Measurements from ENCODE around the gene ITGAD. TPM values are rescaled to one million over a fixed set of nuclear protein-coding genes. Genes with fewer than 3 reads are reported as not detected.

The ITGAD gene
- total and polyA plus RNA-seq, 2 donors = 0.28 to 0.78 TPM

DNA sequence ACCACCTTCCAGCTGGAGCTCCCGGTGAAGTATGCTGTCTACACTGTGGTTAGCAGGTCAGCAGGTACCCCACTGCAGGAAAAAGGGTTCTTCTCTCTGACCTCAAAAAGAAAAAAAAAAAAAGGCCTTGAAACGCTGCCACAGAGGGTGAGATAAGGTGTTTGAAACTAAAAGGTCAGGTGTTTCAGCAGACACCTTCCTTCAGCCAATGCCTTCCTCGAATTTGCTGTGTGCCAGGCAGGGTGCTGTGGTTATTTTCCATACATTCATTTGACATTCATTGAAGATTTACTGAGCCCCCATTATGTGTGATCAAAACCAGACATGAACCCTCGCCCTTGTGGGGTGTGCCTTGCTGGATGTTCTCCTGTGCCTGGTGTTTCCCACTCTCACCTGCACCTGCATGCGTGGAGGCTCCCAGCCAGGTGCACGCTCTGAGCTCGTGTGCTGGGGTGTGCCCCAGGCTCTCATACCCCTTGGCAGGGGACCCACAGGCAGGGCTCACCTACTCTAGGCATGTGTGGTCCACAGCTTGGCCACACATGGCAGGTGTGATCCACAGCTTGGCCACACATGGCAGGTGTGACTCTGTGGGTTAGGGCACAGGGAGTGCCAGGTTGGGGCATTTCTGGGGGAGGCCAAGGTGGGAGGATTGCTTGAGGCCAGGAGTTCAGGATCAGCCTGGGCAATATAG lies 15.8 kb upstream of the ITGAD start:
- H3K4me3 ChIP-seq (ENCODE audit: low read length in 2 of 2) = no peak overlapping the region
- no peak for DNase-seq (ENCODE audit: low read depth in 6 of 9, low spot score in 9 of 9)
- H3K27ac ChIP-seq (ENCODE audit: low read depth in 1 of 2, low read length in 1 of 2) = no peak overlapping the region
- no peaks in the 10 kb centered on the region for H3K9me3 ChIP-seq (ENCODE audit: control insufficient read depth in 2 of 2, insufficient read depth in 1 of 2, low read length in 1 of 2)
- 74% methylated on average over 7 of the region's 7 CpGs for WGBS
- no peaks in the 10 kb centered on the region for H3K27me3 ChIP-seq (ENCODE audit: control insufficient read depth in 2 of 2, insufficient read depth in 1 of 2, low read length in 1 of 2)
- H3K4me1 ChIP-seq (ENCODE audit: control insufficient read depth in 2 of 2, insufficient read depth in 2 of 2, low read length in 2 of 2) = no peaks in the 10 kb centered on the region
- no peaks in the 10 kb centered on the region for H3K36me3 ChIP-seq (ENCODE audit: control insufficient read depth in 2 of 2, insufficient read depth in 2 of 2, low read length in 1 of 2)

DNA sequence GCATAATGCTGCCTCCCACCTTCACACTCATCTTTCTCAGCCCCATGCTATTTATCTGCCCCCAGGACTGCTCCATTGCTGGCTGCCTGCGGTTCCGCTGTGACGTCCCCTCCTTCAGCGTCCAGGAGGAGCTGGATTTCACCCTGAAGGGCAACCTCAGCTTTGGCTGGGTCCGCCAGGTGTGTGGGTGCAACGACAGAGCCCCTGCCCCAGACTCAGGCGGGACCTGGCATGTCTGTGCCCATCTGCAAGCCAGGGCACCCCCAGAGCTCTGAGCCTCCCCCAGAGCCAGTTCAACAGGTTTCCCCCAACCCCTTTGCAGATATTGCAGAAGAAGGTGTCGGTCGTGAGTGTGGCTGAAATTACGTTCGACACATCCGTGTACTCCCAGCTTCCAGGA lies 12.9 kb upstream of the ITGAD start:
- H3K4me3 ChIP-seq (ENCODE audit: low read length in 2 of 2) = no peak overlapping the region
- H3K36me3 ChIP-seq (ENCODE audit: control insufficient read depth in 2 of 2, insufficient read depth in 2 of 2, low read length in 1 of 2) = no peaks in the 10 kb centered on the region
- H3K4me1 ChIP-seq (ENCODE audit: control insufficient read depth in 2 of 2, insufficient read depth in 2 of 2, low read length in 2 of 2) = no peaks in the 10 kb centered on the region
- DNase-seq (ENCODE audit: low read depth in 6 of 9, low spot score in 9 of 9) = no peak
- H3K27me3 ChIP-seq (ENCODE audit: control insufficient read depth in 2 of 2, insufficient read depth in 1 of 2, low read length in 1 of 2) = no peaks in the 10 kb centered on the region
- H3K9me3 ChIP-seq (ENCODE audit: control insufficient read depth in 2 of 2, insufficient read depth in 1 of 2, low read length in 1 of 2) = no peaks in the 10 kb centered on the region
- WGBS = 95% methylated on average over 12 of the region's 12 CpGs
- no peak overlapping the region for H3K27ac ChIP-seq (ENCODE audit: low read depth in 1 of 2, low read length in 1 of 2)

DNA sequence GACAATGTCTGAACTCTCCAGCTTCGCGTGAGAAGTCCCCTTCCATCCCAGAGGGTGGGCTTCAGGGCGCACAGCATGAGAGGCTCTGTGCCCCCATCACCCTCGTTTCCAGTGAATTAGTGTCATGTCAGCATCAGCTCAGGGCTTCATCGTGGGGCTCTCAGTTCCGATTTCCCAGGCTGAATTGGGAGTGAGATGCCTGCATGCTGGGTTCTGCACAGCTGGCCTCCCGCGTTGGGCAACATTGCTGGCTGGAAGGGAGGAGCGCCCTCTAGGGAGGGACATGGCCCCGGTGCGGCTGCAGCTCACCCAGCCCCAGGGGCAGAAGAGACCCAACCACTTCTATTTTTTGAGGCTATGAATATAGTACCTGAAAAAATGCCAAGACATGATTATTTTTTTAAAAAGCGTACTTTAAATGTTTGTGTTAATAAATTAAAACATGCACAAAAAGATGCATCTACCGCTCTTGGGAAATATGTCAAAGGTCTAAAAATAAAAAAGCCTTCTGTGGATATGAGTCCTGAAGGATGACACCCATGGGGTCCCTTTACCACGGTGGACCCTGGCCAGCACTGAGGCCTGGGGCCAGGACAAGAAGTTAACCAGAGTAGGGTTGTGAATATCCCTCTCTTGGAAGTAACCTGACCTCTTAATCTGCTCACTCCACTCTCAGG lies 10.5 kb upstream of the ITGAD start:
- WGBS = 35% methylated on average over 14 of the region's 14 CpGs
- DNase-seq (ENCODE audit: low read depth in 6 of 9, low spot score in 9 of 9) = peak in 7 of 9 donors; percentile 30 to 68 (median 42)
- no peaks in the 10 kb centered on the region for H3K4me1 ChIP-seq (ENCODE audit: control insufficient read depth in 2 of 2, insufficient read depth in 2 of 2, low read length in 2 of 2)

DNA sequence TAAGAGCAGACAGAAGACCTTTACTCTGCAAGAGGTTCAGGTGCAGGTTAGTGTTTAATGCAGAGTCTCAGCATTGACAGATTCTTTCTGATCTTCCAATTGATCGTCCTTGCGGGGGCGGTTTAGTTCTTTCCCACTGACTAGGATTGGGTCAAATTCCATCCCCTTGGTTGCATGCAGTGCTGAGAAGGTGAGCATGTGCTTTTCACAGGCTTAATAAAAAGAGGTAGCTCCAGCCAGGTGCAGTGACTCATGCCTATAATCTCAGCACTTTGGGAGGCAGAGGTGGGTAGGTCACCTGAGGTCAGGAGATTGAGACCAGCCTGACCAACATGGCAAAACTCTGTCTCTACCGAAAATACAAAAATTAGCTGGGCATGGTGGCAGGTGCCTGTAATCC lies 7.5 kb upstream of the ITGAD start:
- H3K4me1 ChIP-seq (ENCODE audit: control insufficient read depth in 2 of 2, insufficient read depth in 2 of 2, low read length in 2 of 2) = no peaks in the 10 kb centered on the region
- WGBS = 96% methylated on average over 4 of the region's 4 CpGs
- no peak overlapping the region for H3K4me3 ChIP-seq (ENCODE audit: low read length in 2 of 2)
- no peak overlapping the region for H3K27ac ChIP-seq (ENCODE audit: low read depth in 1 of 2, low read length in 1 of 2)
- no peaks in the 10 kb centered on the region for H3K9me3 ChIP-seq (ENCODE audit: control insufficient read depth in 2 of 2, insufficient read depth in 1 of 2, low read length in 1 of 2)
- no peak for DNase-seq (ENCODE audit: low read depth in 6 of 9, low spot score in 9 of 9)
- no peaks in the 10 kb centered on the region for H3K27me3 ChIP-seq (ENCODE audit: control insufficient read depth in 2 of 2, insufficient read depth in 1 of 2, low read length in 1 of 2)
- no peaks in the 10 kb centered on the region for H3K36me3 ChIP-seq (ENCODE audit: control insufficient read depth in 2 of 2, insufficient read depth in 2 of 2, low read length in 1 of 2)

More for the DNA sequence above, 10.5 kb upstream of the ITGAD start:
- Histone ChIP-seq H3K4me3 (ENCODE audit: low read length in 2 of 2) (no peak overlapping the region), H3K27ac (ENCODE audit: low read depth in 1 of 2, low read length in 1 of 2) (no peak overlapping the region), H3K27me3 (ENCODE audit: control insufficient read depth in 2 of 2, insufficient read depth in 1 of 2, low read length in 1 of 2) (no peaks in the 10 kb centered on the region), H3K36me3 (ENCODE audit: control insufficient read depth in 2 of 2, insufficient read depth in 2 of 2, low read length in 1 of 2) (no peaks in the 10 kb centered on the region), H3K9me3 (ENCODE audit: control insufficient read depth in 2 of 2, insufficient read depth in 1 of 2, low read length in 1 of 2) (no peaks in the 10 kb centered on the region)

DNA sequence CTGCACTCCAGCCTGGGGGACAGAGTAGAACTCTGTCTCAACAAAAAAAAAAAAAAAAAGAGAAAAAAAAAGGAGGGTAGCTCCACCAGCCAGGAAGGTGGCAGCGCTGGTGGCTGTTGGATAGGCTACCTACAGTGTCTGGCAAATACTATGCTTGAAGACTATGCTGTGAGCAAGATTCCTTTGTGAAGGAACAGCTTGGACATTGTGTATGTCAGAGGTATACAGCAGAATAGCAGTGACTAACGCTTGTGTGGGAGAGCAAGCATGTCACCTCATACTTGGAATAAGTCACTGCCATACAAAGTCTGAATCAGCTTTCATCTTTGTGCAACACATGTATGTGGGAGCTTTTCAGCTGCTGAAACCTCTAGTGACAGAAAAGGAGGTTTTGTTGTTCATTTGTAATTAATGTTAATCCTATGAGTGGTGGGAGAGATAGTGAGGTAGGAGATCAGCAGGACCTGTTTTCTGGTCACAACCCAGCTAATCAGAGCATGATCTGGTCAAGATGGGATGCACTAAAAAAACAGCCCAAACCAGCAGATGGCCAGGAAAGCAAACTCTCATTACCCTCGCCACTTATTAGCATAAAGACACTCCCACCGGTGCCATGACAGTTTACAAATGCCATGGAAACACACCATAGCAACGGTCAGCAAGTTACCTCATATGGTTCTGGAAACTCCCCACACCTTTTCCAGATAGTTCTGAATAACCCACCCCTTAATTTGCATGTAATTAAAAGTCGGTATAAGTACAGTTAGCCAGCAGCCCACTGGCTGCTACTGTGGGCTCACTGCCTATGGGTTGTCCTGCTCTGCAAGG lies 6.8 kb upstream of the ITGAD start:
- Histone ChIP-seq H3K4me1 (ENCODE audit: control insufficient read depth in 2 of 2, insufficient read depth in 2 of 2, low read length in 2 of 2) (no peaks in the 10 kb centered on the region), H3K27ac (ENCODE audit: low read depth in 1 of 2, low read length in 1 of 2) (no peak overlapping the region), H3K9me3 (ENCODE audit: control insufficient read depth in 2 of 2, insufficient read depth in 1 of 2, low read length in 1 of 2) (no peaks in the 10 kb centered on the region), H3K27me3 (ENCODE audit: control insufficient read depth in 2 of 2, insufficient read depth in 1 of 2, low read length in 1 of 2) (no peaks in the 10 kb centered on the region), H3K4me3 (ENCODE audit: low read length in 2 of 2) (no peak overlapping the region), H3K36me3 (ENCODE audit: control insufficient read depth in 2 of 2, insufficient read depth in 2 of 2, low read length in 1 of 2) (no peaks in the 10 kb centered on the region)
- no peak for DNase-seq (ENCODE audit: low read depth in 6 of 9, low spot score in 9 of 9)
- 83% methylated on average over 6 of the region's 6 CpGs for WGBS

DNA sequence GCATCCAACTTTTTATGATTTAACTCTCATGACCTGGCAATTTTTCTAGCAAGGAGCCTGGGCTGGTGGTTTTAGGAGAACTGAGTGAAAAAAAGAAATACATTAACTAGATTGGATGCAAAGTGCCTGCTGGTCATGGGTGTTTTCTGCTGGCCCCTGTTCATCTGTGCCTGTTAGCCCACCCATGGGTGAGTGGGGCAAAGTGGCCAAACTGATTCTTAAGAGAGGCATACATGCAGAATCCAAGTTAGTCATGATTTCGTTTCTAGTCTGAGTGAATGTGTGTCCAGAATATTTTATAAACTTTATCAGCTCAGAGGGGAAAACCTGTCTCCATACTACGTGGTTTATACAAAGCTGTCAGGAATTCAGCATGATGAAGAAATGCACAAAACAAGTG lies 4.6 kb upstream of the ITGAD start:
- no peaks in the 10 kb centered on the region for H3K9me3 ChIP-seq (ENCODE audit: control insufficient read depth in 2 of 2, insufficient read depth in 1 of 2, low read length in 1 of 2)
- no peaks in the 10 kb centered on the region for H3K36me3 ChIP-seq (ENCODE audit: control insufficient read depth in 2 of 2, insufficient read depth in 2 of 2, low read length in 1 of 2)
- WGBS = 90% methylated on average over 2 of the region's 2 CpGs
- H3K4me3 ChIP-seq (ENCODE audit: low read length in 2 of 2) = no peak overlapping the region
- no peaks in the 10 kb centered on the region for H3K27me3 ChIP-seq (ENCODE audit: control insufficient read depth in 2 of 2, insufficient read depth in 1 of 2, low read length in 1 of 2)
- H3K4me1 ChIP-seq (ENCODE audit: control insufficient read depth in 2 of 2, insufficient read depth in 2 of 2, low read length in 2 of 2) = no peaks in the 10 kb centered on the region
- no peak overlapping the region for H3K27ac ChIP-seq (ENCODE audit: low read depth in 1 of 2, low read length in 1 of 2)
- no peak for DNase-seq (ENCODE audit: low read depth in 6 of 9, low spot score in 9 of 9)

DNA sequence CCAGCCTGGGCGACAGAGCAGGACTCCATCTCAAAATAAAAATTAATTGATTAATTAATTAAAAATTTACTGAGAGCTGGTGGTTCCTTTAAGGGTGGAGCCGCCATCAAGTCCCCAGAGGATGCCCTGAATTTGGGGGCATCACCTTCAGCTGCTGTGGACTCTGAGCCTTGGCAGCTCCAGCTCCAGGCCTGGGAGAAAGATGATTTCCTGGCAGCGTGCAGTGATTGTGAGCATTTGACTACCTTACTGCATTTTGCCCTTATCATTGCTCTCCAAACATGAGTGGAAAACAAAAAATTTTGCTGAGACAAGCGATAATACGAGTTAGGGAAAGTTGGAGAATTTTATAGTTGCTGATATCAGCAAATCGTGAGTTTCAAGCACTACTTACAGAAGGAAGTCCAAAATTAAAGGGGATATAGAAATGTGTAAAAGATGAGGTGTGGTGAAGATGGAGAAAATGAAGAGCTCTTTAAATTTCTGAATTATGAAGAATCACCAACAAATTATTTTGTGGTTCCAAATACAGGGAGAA lies 2.6 kb upstream of the ITGAD start:
- H3K36me3 ChIP-seq (ENCODE audit: control insufficient read depth in 2 of 2, insufficient read depth in 2 of 2, low read length in 1 of 2) = no peaks in the 10 kb centered on the region
- H3K27me3 ChIP-seq (ENCODE audit: control insufficient read depth in 2 of 2, insufficient read depth in 1 of 2, low read length in 1 of 2) = no peaks in the 10 kb centered on the region
- H3K4me1 ChIP-seq (ENCODE audit: control insufficient read depth in 2 of 2, insufficient read depth in 2 of 2, low read length in 2 of 2) = no peaks in the 10 kb centered on the region
- no peaks in the 10 kb centered on the region for H3K9me3 ChIP-seq (ENCODE audit: control insufficient read depth in 2 of 2, insufficient read depth in 1 of 2, low read length in 1 of 2)
- no peak overlapping the region for H3K4me3 ChIP-seq (ENCODE audit: low read length in 2 of 2)
- H3K27ac ChIP-seq (ENCODE audit: low read depth in 1 of 2, low read length in 1 of 2) = no peak overlapping the region
- DNase-seq (ENCODE audit: low read depth in 6 of 9, low spot score in 9 of 9) = no peak
- 93% methylated on average over 6 of the region's 6 CpGs for WGBS

DNA sequence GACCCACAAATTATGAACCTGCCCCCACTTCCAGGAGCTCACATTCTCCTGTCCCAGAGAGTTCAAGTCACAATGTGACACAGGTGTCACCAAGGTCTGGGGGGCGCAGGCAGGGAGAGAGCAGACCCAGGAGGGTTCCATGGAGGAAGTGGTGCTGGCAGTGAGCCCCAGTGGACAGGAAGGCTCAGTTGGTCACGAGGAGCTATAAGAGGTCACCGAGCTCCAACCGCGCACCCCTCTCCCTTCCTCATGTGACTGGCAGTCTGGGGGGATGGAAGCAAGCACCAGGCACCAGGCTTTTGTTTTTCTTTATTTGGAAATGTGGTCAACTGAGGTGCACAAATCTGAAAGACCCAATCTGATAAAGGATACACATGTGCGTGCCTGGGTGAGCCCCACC lies 2.5 kb downstream of the ITGAD start:
- WGBS = 32% methylated on average over 6 of the region's 6 CpGs
- Histone ChIP-seq H3K9me3 (ENCODE audit: control insufficient read depth in 2 of 2, insufficient read depth in 1 of 2, low read length in 1 of 2) (peaks cover 3 to 9% of the 10 kb centered on the region in 2 donors), H3K4me1 (ENCODE audit: control insufficient read depth in 2 of 2, insufficient read depth in 2 of 2, low read length in 2 of 2) (no peaks in the 10 kb centered on the region), H3K27ac (ENCODE audit: low read depth in 1 of 2, low read length in 1 of 2) (no peak overlapping the region), H3K36me3 (ENCODE audit: control insufficient read depth in 2 of 2, insufficient read depth in 2 of 2, low read length in 1 of 2) (no peaks in the 10 kb centered on the region), H3K27me3 (ENCODE audit: control insufficient read depth in 2 of 2, insufficient read depth in 1 of 2, low read length in 1 of 2) (no peaks in the 10 kb centered on the region), H3K4me3 (ENCODE audit: low read length in 2 of 2) (no peak overlapping the region)
- DNase-seq (ENCODE audit: low read depth in 6 of 9, low spot score in 9 of 9) = no peak

Measured in thymus (tissue), 11 donors.